ENCODE data around the gene COG4.
"Not testable (repeated sequence)": the region's sequence is repeated elsewhere in the genome, so short reads cannot be mapped to it uniquely, and the experiment has no call there.

COG4 gene

DNA sequence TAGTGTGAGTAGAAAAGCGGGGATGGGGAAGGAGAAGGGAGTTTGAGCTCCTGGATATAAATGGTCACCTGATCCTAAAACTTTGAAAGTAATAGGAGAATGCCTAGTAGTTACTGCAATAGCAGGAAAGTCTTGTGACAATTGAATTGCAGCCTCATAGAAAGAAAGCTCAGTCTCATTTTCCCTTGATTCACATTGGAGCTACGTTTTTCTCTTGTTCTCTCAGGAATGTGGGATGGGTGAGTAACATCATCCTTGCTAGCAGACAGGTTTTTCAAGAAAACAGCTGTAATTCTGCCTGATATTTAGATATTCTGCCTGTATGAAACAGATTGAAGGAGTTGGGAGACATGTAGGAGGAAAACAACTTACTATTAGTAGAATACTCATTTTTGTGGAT lies 25.6 kb upstream of the COG4 start:
- no peak overlapping the region for H3K4me3 Mint-ChIP-seq
- peaks cover 4% of the 10 kb centered on the region for H3K36me3 Mint-ChIP-seq
- peaks cover 27% of the 10 kb centered on the region for H3K4me1 Mint-ChIP-seq (ENCODE audit: low read depth)
- no peaks in the 10 kb centered on the region for H3K27me3 Mint-ChIP-seq
- no peak overlapping the region for H3K27ac Mint-ChIP-seq
- H3K9me3 Mint-ChIP-seq (ENCODE audit: low read depth) = no peaks in the 10 kb centered on the region

DNA sequence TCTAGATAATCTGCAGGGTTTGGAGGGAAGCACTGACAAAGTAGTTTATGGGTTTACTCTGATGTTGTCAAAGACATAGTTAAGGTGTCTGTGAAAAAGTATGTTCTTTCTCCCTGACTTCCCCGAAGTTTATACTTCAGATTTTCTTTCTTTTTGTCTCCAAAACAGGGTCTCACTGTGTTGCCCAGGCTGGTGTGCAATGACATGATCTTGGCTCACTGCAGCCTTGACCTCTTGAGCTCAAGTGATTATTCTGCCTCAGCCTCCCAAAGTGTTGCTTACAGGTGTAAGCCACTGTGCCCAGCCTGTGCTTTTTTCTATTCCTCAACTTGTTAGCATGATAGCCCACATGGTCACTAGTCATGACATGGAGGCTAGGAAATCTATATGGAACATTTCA lies 21.2 kb upstream of the COG4 start:
- Mint-ChIP-seq H3K4me3 (no peak overlapping the region), H3K27ac (no peak overlapping the region), H3K27me3 (no peaks in the 10 kb centered on the region), H3K9me3 (ENCODE audit: low read depth) (no peaks in the 10 kb centered on the region), H3K36me3 (peaks cover 2% of the 10 kb centered on the region), H3K4me1 (ENCODE audit: low read depth) (peaks cover 15% of the 10 kb centered on the region)

- no peaks in the 10 kb centered on the region for H3K9me3 Mint-ChIP-seq (ENCODE audit: low read depth)
- no peak overlapping the region for H3K4me3 Mint-ChIP-seq
- H3K36me3 Mint-ChIP-seq = peaks cover 2% of the 10 kb centered on the region
- no peaks in the 10 kb centered on the region for H3K27me3 Mint-ChIP-seq
- peaks cover 14% of the 10 kb centered on the region for H3K4me1 Mint-ChIP-seq (ENCODE audit: low read depth)
- no peak overlapping the region for H3K27ac Mint-ChIP-seq
These were observed 17.6 kb upstream of the COG4 start for GRCh38 chr16:70540994-70541393.

DNA sequence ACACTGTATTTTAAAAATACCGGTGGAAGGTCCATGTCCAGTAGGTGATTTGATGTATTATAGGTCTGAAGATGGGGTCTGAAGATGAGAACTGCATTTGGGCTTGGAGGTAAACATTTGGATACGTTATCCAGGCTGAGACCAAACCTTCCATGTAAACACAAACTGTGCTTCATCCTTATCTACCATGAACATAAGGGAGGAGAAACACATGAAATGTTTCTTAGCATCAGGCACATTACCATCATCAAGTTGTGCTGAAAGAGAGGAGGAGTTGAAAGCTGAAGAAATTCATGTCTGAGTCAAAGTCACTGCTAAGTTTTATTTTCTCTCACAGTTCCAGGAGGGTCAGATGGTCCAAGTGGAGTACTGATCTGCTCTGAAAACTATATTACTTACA lies 11.6 kb upstream of the COG4 start:
- H3K4me1 Mint-ChIP-seq (ENCODE audit: low read depth) = peaks cover 28% of the 10 kb centered on the region
- no peaks in the 10 kb centered on the region for H3K9me3 Mint-ChIP-seq (ENCODE audit: low read depth)
- H3K27me3 Mint-ChIP-seq = no peaks in the 10 kb centered on the region
- peaks cover 5% of the 10 kb centered on the region for H3K36me3 Mint-ChIP-seq
- no peak overlapping the region for H3K27ac Mint-ChIP-seq
- H3K4me3 Mint-ChIP-seq = no peak overlapping the region

- H3K27ac Mint-ChIP-seq; H3K9me3 Mint-ChIP-seq (ENCODE audit: low read depth); H3K27me3 Mint-ChIP-seq; H3K4me3 Mint-ChIP-seq: not testable (repeated sequence)
- Mint-ChIP-seq H3K36me3 (peaks cover 22% of the 10 kb centered on the region), H3K4me1 (ENCODE audit: low read depth) (peaks cover 56% of the 10 kb centered on the region)
These were observed 6.6 kb upstream of the COG4 start for GRCh38 chr16:70529954-70530353.

- Mint-ChIP-seq H3K36me3 (peaks cover 22% of the 10 kb centered on the region), H3K27me3 (no peaks in the 10 kb centered on the region), H3K9me3 (ENCODE audit: low read depth) (no peaks in the 10 kb centered on the region), H3K4me1 (ENCODE audit: low read depth) (peaks cover 54% of the 10 kb centered on the region), H3K4me3 (peak overlapping the region; percentile 81), H3K27ac (peak overlapping the region; percentile 70)
These were observed 5.9 kb upstream of the COG4 start for GRCh38 chr16:70529051-70529777.

- H3K4me3 Mint-ChIP-seq = peak overlapping the region; percentile 97
- H3K27ac Mint-ChIP-seq = peak overlapping the region; percentile 67
- H3K27me3 Mint-ChIP-seq = no peaks in the 10 kb centered on the region
- peaks cover 48% of the 10 kb centered on the region for H3K4me1 Mint-ChIP-seq (ENCODE audit: low read depth)
- peaks cover 24% of the 10 kb centered on the region for H3K36me3 Mint-ChIP-seq
- no peaks in the 10 kb centered on the region for H3K9me3 Mint-ChIP-seq (ENCODE audit: low read depth)
These were observed 4.1 kb upstream of the COG4 start for GRCh38 chr16:70527315-70527996.

DNA sequence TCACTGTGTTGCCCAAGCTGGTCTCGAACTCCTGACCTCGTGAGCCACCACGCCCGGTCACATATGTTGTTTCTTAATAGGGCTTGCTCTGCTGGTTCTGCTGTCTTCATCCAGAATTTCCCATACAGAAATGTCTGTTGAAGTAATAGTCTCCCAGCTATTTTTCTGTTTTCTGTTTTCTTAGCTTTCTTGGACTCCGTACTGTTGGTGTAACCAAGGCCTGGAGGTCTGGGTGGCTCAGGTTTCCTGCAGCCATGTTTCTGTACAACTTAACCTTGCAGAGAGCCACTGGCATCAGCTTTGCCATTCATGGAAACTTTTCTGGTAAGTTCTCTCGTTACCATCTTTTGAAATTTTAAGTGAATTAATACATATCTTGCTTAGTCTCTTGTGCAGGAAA lies 3.0 kb upstream of the COG4 start:
- Mint-ChIP-seq H3K27me3 (no peaks in the 10 kb centered on the region), H3K36me3 (peaks cover 26% of the 10 kb centered on the region), H3K4me1 (ENCODE audit: low read depth) (peaks cover 49% of the 10 kb centered on the region), H3K4me3 (peak overlapping the region; percentile 97), H3K9me3 (ENCODE audit: low read depth) (no peaks in the 10 kb centered on the region), H3K27ac (peak overlapping the region; percentile 67)

- H3K27ac Mint-ChIP-seq = peak overlapping the region; percentile 99
- H3K4me3 Mint-ChIP-seq = peak overlapping the region; percentile 97
- H3K36me3 Mint-ChIP-seq = peaks cover 24% of the 10 kb centered on the region
- not testable (repeated sequence) for H3K9me3 Mint-ChIP-seq (ENCODE audit: low read depth); H3K27me3 Mint-ChIP-seq
- H3K4me1 Mint-ChIP-seq (ENCODE audit: low read depth) = peaks cover 58% of the 10 kb centered on the region
These were observed 1.1 kb upstream of the COG4 start for GRCh38 chr16:70524399-70524825.

GRCh38 chr16:70523743-70524398 lies 517 bp upstream of the COG4 start, which contains the start of gene SF3B3:
Gene SF3B3, plus strand, starts transcription at chr16:70523816. Its CDS starts 2,841 bp downstream, at chr16:70526657.
- Mint-ChIP-seq H3K36me3 (peaks cover 21% of the 10 kb centered on the region), H3K27ac (peak within 1 kb of the TSS; percentile 99), H3K27me3 (no peaks in the 10 kb centered on the region), H3K4me1 (ENCODE audit: low read depth) (peaks cover 52% of the 10 kb centered on the region), H3K9me3 (ENCODE audit: low read depth) (no peaks in the 10 kb centered on the region), H3K4me3 (peak within 1 kb of the TSS; percentile 97)

- peaks cover 20% of the 10 kb centered on the region for H3K36me3 Mint-ChIP-seq
- no peaks in the 10 kb centered on the region for H3K9me3 Mint-ChIP-seq (ENCODE audit: low read depth)
- peaks cover 45% of the 10 kb centered on the region for H3K4me1 Mint-ChIP-seq (ENCODE audit: low read depth)
- H3K27me3 Mint-ChIP-seq = no peaks in the 10 kb centered on the region
- H3K27ac Mint-ChIP-seq = peak overlapping the region; percentile 99
- H3K4me3 Mint-ChIP-seq = peak overlapping the region; percentile 97
These were observed 908 bp downstream of the COG4 start for GRCh38 chr16:70522216-70523075.

- H3K27ac Mint-ChIP-seq = peak overlapping the region; percentile 52
- no peaks in the 10 kb centered on the region for H3K27me3 Mint-ChIP-seq
- H3K36me3 Mint-ChIP-seq = peaks cover 11% of the 10 kb centered on the region
- H3K9me3 Mint-ChIP-seq (ENCODE audit: low read depth) = no peaks in the 10 kb centered on the region
- H3K4me1 Mint-ChIP-seq (ENCODE audit: low read depth) = peaks cover 30% of the 10 kb centered on the region
- H3K4me3 Mint-ChIP-seq = peak overlapping the region; percentile 55
These were observed 2.6 kb downstream of the COG4 start for GRCh38 chr16:70520612-70521297.

DNA sequence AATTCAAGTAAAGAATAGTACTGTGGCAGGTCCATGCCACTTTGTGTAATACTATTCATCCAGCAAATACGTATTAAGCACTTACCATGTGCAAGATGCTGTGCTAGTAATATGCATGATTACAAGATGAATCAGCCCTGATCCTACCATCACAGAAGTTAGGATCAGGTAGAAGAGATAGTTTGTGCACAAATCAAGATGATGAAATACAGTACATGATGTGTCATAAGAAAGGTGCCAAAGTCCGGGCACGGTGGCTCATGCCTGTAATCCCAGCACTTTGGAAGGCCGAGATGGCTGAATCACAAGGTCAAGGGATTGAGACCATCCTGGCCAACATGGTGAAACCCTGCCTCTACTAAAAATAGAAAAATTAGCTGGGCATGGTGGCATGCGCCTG lies 10.9 kb downstream of the COG4 start:
- no peaks in the 10 kb centered on the region for H3K9me3 Mint-ChIP-seq (ENCODE audit: low read depth)
- no peaks in the 10 kb centered on the region for H3K27me3 Mint-ChIP-seq
- no peak overlapping the region for H3K4me3 Mint-ChIP-seq
- H3K36me3 Mint-ChIP-seq = peaks cover 2% of the 10 kb centered on the region
- H3K4me1 Mint-ChIP-seq (ENCODE audit: low read depth) = peaks cover 7% of the 10 kb centered on the region
- no peak overlapping the region for H3K27ac Mint-ChIP-seq

- Mint-ChIP-seq H3K9me3 (ENCODE audit: low read depth) (no peaks in the 10 kb centered on the region), H3K27me3 (no peaks in the 10 kb centered on the region), H3K36me3 (peaks cover 2% of the 10 kb centered on the region), H3K4me1 (ENCODE audit: low read depth) (peaks cover 7% of the 10 kb centered on the region), H3K27ac (no peak overlapping the region), H3K4me3 (no peak overlapping the region)
These were observed 11.5 kb downstream of the COG4 start for GRCh38 chr16:70511833-70512232.
